Endothelial cell of umbilical vein (primary cell): ENCODE results near the gene DOCK4. TPM values are rescaled to one million over a fixed set of nuclear protein-coding genes. Genes with fewer than 3 reads are reported as not detected.
"Not testable (repeated sequence)": the region's sequence is repeated elsewhere in the genome, so short reads cannot be mapped to it uniquely, and the experiment has no call there.

Experiments used
- BruUV-seq: library from RNA; stranded (reverse); fragments of 400-500 nt; replicated peaks from 2 replicates; lab custom pipeline; 2021; lab: Mats Ljungman, UMichigan
- CTCF ChIA-PET: fragments of 300-600, 350-600 bp; sonication (Branson Sonifier 250); formaldehyde crosslinking; loops from one replicate; lab custom pipeline; 2021; ENCODE audit warnings: antibody characterized with exemption, inconsistent platforms; lab: Charles Lee
- POLR2A ChIA-PET: fragments of 300-600, 350-600 bp; sonication (Branson Sonifier 250); formaldehyde crosslinking; loops from one replicate; lab custom pipeline; 2021; ENCODE audit warnings: antibody characterized with exemption, inconsistent platforms; lab: Charles Lee
- DNase-seq: peaks from one replicate; pipeline ENCODE4 v3.0.0-alpha.2; 2011; ENCODE audit warnings: low read depth, low spot score
- FAIRE-seq: peaks from 2 replicates; lab custom pipeline; 2011; peaks lifted over from hg19 to GRCh38; lab: Jason Lieb, UNC
- H2AFZ ChIP-seq: 2 replicates; pipeline ENCODE4 v1.6.0; 2012; ENCODE audit warnings: low read depth, low read length, control low read depth, inconsistent platforms
- H3K27ac ChIP-seq: 2 replicates; pipeline ENCODE4 v1.5.1; 2011; ENCODE audit warnings: low read depth, mild to moderate bottlenecking, control low read depth, low read length, moderate library complexity; ENCODE audit not compliant: insufficient read depth
- H3K27me3 ChIP-seq, 2 experiments: 2 replicates each; pipeline versions ENCODE4 v1.6.0 to v1.6.1; 2011; ENCODE audit warnings: low read length in 2 of 2, mixed read lengths in 1 of 2; ENCODE audit not compliant: control insufficient read depth in 2 of 2, insufficient read depth in 2 of 2
- H3K36me3 ChIP-seq, 2 experiments: 2 replicates in 1 of 2; 3 replicates in 1 of 2; pipeline ENCODE4 v1.5.1; 2011; ENCODE audit warnings: low read length in 2 of 2, mild to moderate bottlenecking in 1 of 2, moderate library complexity in 1 of 2; ENCODE audit not compliant: control insufficient read depth in 2 of 2, insufficient read depth in 2 of 2; ENCODE audit errors: extremely low read depth in 1 of 2
- H3K4me1 ChIP-seq: 3 replicates; pipeline ENCODE4 v1.5.1; 2011; ENCODE audit warnings: mild to moderate bottlenecking, low read length; ENCODE audit not compliant: control insufficient read depth, insufficient read depth; ENCODE audit errors: extremely low read depth
- H3K4me2 ChIP-seq: 2 replicates; pipeline ENCODE4 v1.6.1; 2011; ENCODE audit warnings: low read length, control low read depth, mixed read lengths; ENCODE audit not compliant: insufficient read depth
- H3K4me3 ChIP-seq, 3 experiments: fragments of 200-600 bp in 1 of 3; sonication (generic), shearing (Covaris generic) in 1 of 3; replicated peaks in 1 of 3; 2 replicates each; pipeline ENCODE4 v1.5.1; 2011 to 2016; ENCODE audit warnings: control low read depth in 3 of 3, low read length in 3 of 3, mild to moderate bottlenecking in 2 of 3, inconsistent platforms in 1 of 3, low read depth in 1 of 3, moderate library complexity in 1 of 3; ENCODE audit not compliant: insufficient read depth in 1 of 3
- H3K79me2 ChIP-seq: 2 replicates; pipeline ENCODE4 v1.6.0; 2012; ENCODE audit warnings: low read length, inconsistent platforms; ENCODE audit not compliant: control insufficient read depth, insufficient read depth
- H3K9ac ChIP-seq: replicated peaks from 2 replicates; pipeline ENCODE3; 2011; ENCODE audit warnings: low read length, control low read depth; ENCODE audit not compliant: insufficient read depth; ENCODE audit errors: extremely low read depth
- H3K9me1 ChIP-seq: replicated peaks from 3 replicates; pipeline ENCODE4 v1.6.0; 2011; ENCODE audit warnings: mild to moderate bottlenecking, low read length; ENCODE audit not compliant: control insufficient read depth, insufficient read depth; ENCODE audit errors: extremely low read depth
- H3K9me3 ChIP-seq: replicated peaks from 2 replicates; pipeline ENCODE4 v1.5.1; 2012; ENCODE audit warnings: low read length, inconsistent platforms; ENCODE audit not compliant: control insufficient read depth, insufficient read depth
- H4K20me1 ChIP-seq: replicated peaks from 2 replicates; pipeline ENCODE3; 2011; ENCODE audit warnings: mild to moderate bottlenecking, low read length; ENCODE audit not compliant: control insufficient read depth, insufficient read depth; ENCODE audit errors: extremely low read depth
- EZH2 ChIP-seq: IDR thresholded peaks from 2 replicates; pipeline ENCODE4 v1.6.1; 2012; ENCODE audit warnings: borderline replicate concordance, low read depth, mild to moderate bottlenecking, moderate library complexity, low read length, inconsistent platforms; ENCODE audit not compliant: severe bottlenecking
- FOS ChIP-seq: IDR thresholded peaks from 2 replicates; pipeline ENCODE4 v1.6.1; 2011; ENCODE audit warnings: mild to moderate bottlenecking, low read length, moderate library complexity, borderline replicate concordance; ENCODE audit not compliant: insufficient read depth
- GATA2 ChIP-seq: IDR thresholded peaks from 2 replicates; pipeline ENCODE4 v1.7.0; 2011; ENCODE audit warnings: low read depth, mild to moderate bottlenecking, moderate library complexity, mixed read lengths, low read length; ENCODE audit not compliant: insufficient read length, insufficient read depth
- JUN ChIP-seq: IDR thresholded peaks from 2 replicates; pipeline ENCODE4 v1.6.1; 2011; ENCODE audit warnings: borderline replicate concordance, low read depth; ENCODE audit not compliant: insufficient read length, insufficient read depth
- MYC ChIP-seq: IDR thresholded peaks from one replicate; pipeline ENCODE4 v1.6.1; 2011; ENCODE audit warnings: mild to moderate bottlenecking, low read depth, low read length
- POLR2A ChIP-seq: IDR thresholded peaks from 2 replicates; pipeline ENCODE4 v1.6.1; 2012; ENCODE audit warnings: low read depth, mild to moderate bottlenecking, control low read depth, low read length
- POLR2AphosphoS5 ChIP-seq: IDR thresholded peaks from 2 replicates; pipeline ENCODE4 v1.6.1; 2012; ENCODE audit warnings: low read depth, mild to moderate bottlenecking, control low read depth, low read length, moderate library complexity; ENCODE audit not compliant: insufficient read depth
- dilution Hi-C: fragments of 300-500 bp; cut with MboI; formaldehyde crosslinking; loops from one replicate; pipeline ENCODE4 v1.15.0; 2019; ENCODE audit warnings: low sequenced_read_pairs; ENCODE audit not compliant: extremely low pct_ligation_motif_present
- intact Hi-C: fragments of 100-400 bp; cut with micrococcal nuclease; formaldehyde crosslinking; loops from one replicate; pipeline ENCODE4 v1.10.0; 2022
- polyA plus RNA-seq, 4 experiments: library from polyadenylated mRNA; depleted of rRNA in 3 of 4; stranded (reverse) in 3 of 4; unstranded in 1 of 4; fragments of >200 nt; gene quantifications; 2 replicates each; pipeline versions ENCODE4 v1.2.1 to v1.2.3, GENCODE V29; 2011 to 2012; ENCODE audit warnings: missing spikeins in 1 of 4
- total RNA-seq: library from RNA; stranded (reverse); gene quantifications from 2 replicates; pipeline ENCODE4 v1.2.3, GENCODE V29; 2021
- TF ChIP-seq, protein P1 (sequence below): IDR thresholded peaks from 2 replicates; pipeline ENCODE4 v1.6.1; 2011; ENCODE audit not compliant: insufficient read depth, insufficient read length
- TF ChIP-seq, protein P2 (sequence below), 2 donors: IDR thresholded peaks; 1 replicate in 1 of 2; 2 replicates in 1 of 2; pipeline ENCODE4 v1.5.1; 2011; ENCODE audit warnings: low read length in 2 of 2, mild to moderate bottlenecking in 2 of 2, moderate library complexity in 2 of 2, control low read depth in 1 of 2, inconsistent platforms in 1 of 2, low read depth in 1 of 2; ENCODE audit not compliant: insufficient read depth in 1 of 2; ENCODE audit errors: extremely low read depth in 1 of 2

DOCK4 gene
- total and polyA plus RNA-seq, 2 donors (not counting 3 experiments of a cell fraction or from before 2014, with no cell fraction given): 47.4 to 164 TPM

DNA sequence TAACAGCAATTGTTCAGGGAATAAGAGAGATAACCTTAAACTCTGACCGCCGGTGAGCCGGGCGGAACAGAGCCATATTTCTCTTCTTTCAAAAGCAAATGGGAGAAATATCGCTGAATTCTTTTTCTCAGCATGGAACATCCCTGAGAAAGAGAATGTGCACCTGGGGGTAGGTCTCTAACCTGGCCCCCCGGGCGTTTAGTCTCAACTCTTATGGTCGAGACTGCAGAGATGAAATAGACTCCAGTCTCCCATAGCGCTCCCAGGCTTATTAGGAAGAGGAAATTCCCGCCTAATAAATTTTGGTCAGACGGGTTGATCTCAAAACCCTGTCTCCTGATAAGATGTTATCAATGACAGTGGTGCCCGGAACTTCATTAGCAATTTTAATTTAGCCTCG, 43.8 kb upstream of the DOCK4 start:
- H2AFZ ChIP-seq, CTCF ChIA-PET, H3K9me1 ChIP-seq, FAIRE-seq, POLR2A ChIA-PET, H3K27ac ChIP-seq, H3K4me1 ChIP-seq, H3K27me3 ChIP-seq, H3K9ac ChIP-seq, intact Hi-C loops, H3K79me2 ChIP-seq, DNase-seq, H4K20me1 ChIP-seq, H3K4me3 ChIP-seq, BruUV-seq, dilution Hi-C loops, H3K36me3 ChIP-seq, H3K9me3 ChIP-seq, H3K4me2 ChIP-seq: not testable (repeated sequence)

DNA sequence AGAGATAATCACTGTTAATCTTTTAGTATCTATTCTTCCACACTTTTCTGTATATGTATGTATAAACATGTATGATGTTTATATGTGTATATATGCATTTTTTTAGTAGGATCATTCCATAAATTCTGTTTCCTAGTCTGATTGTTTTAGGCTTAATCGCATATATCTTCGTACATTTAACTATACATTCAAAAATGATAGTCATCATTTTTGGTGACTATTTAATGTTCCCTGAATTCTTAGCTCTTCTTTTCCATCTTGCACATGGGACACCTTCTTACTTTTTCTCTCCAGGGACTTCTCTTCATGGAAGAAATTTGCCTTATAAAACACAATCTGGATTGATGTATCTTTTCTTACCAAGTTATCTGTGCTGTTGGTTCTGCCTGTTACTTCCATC, 42.4 kb upstream of the DOCK4 start:
- no peak overlapping the region for H3K9ac ChIP-seq
- H3K9me3 ChIP-seq: no peaks in the 10 kb centered on the region
- no peaks in the 10 kb centered on the region for H3K27me3 ChIP-seq
- no peaks in the 10 kb centered on the region for H3K79me2 ChIP-seq
- DNase-seq (no peak), FAIRE-seq (no peak)
- H3K4me3 ChIP-seq: no peak overlapping the region
- TF ChIP-seq FOS (no peak), JUN (no peak), POLR2AphosphoS5 (no peak), EZH2 (no peak), MYC (no peak), POLR2A (no peak), GATA2 (no peak)
- TF ChIP-seq, protein P1, sequence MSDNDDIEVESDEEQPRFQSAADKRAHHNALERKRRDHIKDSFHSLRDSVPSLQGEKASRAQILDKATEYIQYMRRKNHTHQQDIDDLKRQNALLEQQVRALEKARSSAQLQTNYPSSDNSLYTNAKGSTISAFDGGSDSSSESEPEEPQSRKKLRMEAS: no peak
- TF ChIP-seq, protein P2, sequence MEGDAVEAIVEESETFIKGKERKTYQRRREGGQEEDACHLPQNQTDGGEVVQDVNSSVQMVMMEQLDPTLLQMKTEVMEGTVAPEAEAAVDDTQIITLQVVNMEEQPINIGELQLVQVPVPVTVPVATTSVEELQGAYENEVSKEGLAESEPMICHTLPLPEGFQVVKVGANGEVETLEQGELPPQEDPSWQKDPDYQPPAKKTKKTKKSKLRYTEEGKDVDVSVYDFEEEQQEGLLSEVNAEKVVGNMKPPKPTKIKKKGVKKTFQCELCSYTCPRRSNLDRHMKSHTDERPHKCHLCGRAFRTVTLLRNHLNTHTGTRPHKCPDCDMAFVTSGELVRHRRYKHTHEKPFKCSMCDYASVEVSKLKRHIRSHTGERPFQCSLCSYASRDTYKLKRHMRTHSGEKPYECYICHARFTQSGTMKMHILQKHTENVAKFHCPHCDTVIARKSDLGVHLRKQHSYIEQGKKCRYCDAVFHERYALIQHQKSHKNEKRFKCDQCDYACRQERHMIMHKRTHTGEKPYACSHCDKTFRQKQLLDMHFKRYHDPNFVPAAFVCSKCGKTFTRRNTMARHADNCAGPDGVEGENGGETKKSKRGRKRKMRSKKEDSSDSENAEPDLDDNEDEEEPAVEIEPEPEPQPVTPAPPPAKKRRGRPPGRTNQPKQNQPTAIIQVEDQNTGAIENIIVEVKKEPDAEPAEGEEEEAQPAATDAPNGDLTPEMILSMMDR (IDR thresholded peaks at IDR 0.05; ENCODE audit: extremely low read depth in 1 of 2, insufficient read depth in 1 of 2, low read depth in 1 of 2, low read length in 2 of 2): no peak
- no peaks in the 10 kb centered on the region for H3K36me3 ChIP-seq
- H3K9me1 ChIP-seq: no peaks in the 10 kb centered on the region
- BruUV-seq: no TSS peak
- dilution Hi-C loops (no loop called here), intact Hi-C loops (no loop called here)
- H2AFZ ChIP-seq: no peak overlapping the region
- no peaks in the 10 kb centered on the region for H4K20me1 ChIP-seq
- H3K27ac ChIP-seq: no peak overlapping the region
- POLR2A ChIA-PET: no interaction called here
- no peak overlapping the region for H3K4me2 ChIP-seq
- H3K4me1 ChIP-seq: no peaks in the 10 kb centered on the region
- CTCF ChIA-PET: interaction anchor here (1.1 to 2.1 kb wide), 2 partner anchors 12 to 34 kb away, joined by 4 to 5 read pairs; no protein-coding TSS in a partner anchor
